Stimulated activated CD4-positive, alpha-beta T cell treated with anti-CD3 and anti-CD28 coated beads, Interleukin-15, amount 100 ng/mL, for 1 hour (primary cell): ENCODE data around the gene ANKRD55.
"Not testable (repeated sequence)": the region's sequence is repeated elsewhere in the genome, so short reads cannot be mapped to it uniquely, and the experiment has no call there.

Experiments
- DNase-seq, 2 donors: peaks; one replicate each; pipeline ENCODE4 v3.0.0-alpha.2; 2020; ENCODE audit warnings: low read depth in 1 of 2, low spot score in 1 of 2

The ANKRD55 gene

DNA sequence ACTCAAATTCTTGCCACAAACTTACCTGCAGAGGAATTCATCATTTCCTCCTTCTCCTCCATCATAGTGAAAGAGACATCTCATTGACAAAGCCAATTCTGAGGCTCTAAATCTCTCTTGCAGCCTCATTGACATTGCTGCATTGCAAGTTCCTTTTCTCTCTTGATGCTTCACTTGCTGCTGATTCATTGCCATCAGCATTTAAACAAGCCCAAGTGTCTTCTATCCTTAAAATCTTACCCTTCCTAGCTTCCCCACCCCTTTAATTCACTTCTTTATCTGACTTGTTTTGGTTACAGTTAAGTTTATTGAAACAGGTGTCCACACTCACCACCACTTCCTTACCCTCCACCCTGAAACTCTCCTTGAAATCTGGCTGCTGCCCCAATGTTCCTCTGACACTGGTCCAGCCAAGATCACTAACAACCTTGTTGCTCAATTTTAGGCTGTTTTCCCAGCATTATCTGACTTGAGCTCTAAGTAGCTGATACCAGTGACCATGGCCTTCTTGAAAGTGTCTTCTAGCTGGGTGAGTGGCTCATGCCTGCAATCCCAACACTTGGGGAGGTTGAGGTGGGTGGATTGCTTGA, 152.0 kb downstream of the ANKRD55 start:
- DNase-seq, result not testable (repeated sequence)

DNA sequence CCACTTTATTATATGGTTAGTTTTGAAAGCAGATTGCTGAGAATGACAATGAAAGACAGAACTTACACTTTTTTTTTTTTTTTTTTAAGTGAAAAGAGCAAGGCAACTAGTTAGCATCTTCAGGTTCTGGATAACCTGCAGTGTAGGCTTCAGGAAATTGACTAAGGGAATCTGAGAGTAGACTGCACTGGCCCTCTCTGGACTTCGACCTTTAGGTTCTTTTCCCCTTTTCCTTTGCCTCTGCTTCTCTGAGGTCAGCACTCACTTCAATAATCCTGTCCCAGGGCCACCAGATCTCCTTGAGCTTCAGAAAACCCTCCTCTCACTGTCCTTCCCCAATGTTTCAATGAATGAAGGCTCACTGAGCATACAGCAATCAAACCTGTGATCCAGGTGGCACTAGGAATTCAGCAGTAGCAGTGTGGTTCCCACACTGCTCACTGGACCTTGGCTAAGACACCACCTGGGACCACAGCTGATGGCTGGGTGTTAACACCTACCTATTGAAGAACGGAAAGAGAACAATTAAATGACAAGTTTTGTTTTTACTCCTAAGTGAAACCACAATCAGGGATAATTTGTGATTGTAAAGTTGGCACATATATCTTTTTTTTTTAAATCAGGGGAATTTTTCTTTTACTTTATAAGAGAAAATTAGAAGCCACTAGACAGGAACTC, 152.6 kb downstream of the ANKRD55 start:
- DNase-seq, result no peak

DNA sequence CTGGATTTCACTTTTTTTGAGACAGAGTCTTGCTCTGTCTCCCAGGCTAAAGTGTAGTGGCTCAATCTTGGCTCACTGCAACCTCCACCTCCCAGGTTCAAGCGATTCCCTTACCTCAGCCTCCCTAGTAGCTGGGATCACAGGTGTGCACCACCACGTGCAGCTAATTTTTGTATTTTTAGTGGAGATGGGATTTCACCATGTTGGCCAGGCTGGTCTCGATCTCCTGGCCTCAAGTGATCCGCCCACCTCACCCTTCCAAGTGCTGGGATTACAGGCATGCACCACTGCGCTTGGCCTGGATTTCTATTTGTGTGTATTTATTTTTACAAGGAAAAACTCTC, 154.0 kb downstream of the ANKRD55 start:
- not testable (repeated sequence) for DNase-seq

DNA sequence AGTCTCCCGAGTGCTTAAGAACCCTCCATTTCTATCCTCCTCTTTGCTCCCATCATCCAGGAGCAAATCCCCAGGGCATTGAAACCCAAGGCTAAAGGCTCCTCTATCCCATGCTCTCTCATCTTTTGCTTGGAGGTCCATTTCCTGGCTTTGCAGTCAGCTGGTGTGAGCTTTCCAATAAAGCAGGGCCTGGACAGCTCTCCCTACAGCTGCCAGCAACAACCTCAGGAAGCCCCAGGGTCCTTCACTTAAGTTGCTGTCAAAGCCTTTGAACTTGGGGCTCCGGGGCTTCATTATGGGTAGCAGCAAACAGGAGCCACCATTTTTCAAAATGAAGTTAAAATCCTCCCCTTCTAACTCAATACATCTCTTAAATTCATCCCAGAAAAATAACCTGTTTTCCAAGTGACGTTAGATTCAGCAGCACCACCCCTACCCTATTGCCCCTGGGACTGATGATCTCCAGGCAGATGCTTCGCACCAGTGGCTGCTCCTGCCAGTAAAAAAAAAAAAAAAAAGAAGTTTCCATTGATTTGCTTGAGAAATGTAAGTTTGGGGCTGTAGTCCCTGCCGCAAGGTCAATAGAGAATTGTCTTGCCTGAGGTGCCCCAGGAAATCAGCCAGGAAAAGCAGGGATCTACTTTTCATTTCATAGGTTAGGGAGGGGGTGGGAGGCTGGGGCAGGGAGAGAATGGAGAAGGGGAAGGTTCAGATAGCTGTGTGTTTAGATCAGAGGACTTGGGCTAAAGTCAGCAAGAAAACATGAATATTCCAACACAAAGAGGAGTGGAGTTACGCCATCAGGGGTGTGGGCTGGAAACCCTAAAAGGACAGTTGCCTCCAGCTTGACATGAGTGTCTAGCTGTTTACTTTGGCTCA, 154.6 kb downstream of the ANKRD55 start:
- no peak for DNase-seq

DNA sequence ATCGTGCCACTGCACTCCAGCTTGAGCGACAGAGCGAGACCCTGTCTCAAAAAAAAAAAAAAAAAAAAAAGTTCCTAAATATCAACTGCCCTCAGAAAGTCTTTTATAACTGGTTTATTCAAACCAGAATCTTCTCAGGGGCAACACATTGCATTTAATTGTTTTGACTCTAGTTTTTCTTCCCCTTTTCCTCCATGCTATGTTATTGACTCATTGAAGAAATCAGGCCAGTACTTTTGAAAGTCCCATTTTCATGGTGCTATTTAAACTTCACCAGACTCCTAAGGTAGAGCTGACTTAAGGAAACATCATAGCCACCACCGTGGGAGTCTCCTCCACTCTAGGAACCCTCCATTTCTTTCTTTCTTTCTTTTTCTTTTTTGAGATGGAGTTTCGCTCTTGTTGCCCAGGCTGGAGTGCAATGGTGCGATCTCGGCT, 155.3 kb downstream of the ANKRD55 start:
- no peak for DNase-seq

DNA sequence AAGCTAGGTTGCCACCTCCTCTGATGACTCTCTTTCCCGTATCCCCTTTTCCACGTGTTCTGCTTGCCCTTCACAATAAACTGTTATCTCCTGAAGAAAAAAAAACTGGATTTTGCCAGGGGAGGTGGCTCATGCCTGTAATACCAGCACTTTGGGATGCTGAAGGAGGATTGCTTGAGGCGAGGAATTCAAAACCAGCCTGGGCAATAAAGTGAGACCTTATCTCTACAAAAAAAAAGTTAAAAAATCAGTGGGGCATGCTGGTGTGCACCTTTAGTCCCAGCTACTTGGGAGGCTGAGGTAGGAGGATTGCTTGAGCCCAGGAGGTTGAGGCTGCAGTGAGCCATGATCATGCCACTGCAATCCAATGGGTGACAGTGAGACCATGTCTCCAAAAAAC, 156.6 kb downstream of the ANKRD55 start:
- no peak for DNase-seq

DNA sequence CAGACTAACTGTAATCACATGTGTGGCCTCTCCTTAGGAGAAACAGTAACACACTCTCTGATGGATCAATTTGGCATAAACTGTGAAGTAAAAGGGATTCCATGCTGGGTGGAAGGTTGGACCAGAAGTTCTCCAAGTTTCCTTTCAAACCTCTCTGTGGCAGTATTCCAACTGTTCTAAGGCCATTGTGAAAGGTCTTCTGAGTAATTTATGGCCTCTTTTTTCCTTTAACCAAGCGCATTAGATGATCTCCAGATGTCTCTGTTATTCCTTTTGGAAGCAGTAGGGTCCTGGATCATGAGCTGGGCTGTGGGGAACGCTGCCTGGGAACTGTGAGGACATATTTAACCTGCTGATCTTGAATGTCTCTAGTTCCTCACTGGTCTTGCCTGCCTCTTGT, 157.8 kb downstream of the ANKRD55 start:
- DNase-seq, result no peak

DNA sequence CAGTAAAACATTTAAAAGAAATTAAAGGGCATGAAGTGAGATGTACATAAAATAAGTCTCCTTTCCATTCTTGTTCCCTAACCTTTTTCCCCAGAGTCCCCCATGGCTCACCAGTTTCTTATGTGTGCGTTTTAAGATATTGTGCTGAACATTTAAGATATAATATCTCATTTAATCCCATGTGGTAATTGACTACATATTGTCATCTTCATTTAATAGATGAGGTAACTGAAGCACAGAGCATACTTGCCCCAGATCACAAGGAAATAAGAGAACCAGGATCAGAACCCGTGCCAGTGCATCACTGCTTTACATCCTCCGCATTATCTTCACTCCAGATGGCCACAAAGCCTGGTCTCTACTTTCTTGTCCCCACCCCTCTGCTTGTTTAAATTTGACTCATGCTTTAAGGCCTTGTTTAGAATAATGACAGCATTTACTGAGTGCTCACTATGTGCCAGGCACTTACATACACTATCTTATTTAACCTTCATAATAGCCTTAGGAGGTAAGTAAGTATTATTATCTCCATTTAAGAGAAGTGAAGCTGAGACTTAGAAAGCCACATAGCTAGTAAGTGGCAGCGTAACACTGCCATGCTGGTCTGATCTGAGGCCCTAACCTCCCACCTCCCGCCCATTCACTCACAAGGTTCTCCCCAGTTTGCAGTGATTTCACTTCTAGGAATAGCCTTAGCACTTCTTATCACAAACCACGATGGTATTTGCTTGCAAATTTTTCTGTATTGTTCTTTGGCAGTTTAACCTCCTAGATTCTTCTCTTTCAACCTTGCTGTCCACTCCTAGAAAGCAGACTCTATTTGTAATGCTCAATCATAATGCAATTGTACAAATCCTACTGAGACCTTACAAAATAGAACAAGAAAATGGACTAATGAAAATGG, 160.0 kb downstream of the ANKRD55 start:
- no peak for DNase-seq

DNA sequence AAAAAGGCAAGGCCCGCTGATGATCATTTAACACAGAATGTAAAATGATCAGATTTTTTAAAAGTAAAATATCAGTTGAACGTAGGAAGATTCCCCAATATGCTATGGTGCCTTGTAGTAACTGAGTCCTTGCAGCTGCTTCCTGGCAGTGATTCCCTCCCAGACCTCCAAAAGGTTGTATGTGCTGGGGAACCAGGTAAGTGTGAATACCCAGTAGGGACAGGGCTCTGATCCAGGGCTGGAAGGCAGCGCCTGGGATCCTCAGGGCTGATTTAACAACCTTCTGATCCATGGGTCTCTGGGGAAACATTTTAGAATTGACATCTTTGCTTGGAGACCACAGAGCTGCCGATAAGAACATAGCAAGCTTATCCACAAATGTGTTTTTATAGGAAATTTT, 161.7 kb downstream of the ANKRD55 start:
- no peak for DNase-seq

DNA sequence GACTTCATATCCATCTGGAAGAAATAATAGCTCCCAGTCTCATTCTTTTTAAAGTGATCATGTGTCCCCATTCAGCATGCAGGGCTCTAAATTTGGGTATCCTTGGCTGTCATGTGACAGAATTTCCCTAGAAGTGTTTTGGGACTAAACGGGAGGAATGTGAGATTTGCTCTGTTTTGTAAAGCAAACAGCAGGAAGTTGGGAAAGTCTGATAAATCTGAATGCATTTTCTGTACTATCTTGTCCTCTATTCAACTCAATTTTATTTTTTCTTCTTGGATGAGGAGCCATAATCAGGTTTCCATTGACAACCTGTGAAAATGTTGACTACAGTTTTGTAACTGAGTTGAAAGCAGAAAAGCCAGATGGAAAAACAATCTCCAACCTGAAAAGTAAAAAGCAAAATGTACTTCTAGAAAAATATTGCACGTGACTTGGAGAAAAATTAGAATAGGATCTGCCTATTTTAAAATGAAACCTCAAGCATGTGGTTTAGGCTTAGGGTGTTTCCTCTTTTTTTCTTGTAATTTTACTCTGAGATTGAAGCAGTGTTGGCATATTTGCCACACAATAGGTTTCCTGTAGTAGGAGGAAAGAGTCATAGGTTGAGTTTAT, 162.2 kb downstream of the ANKRD55 start:
- no peak for DNase-seq

DNA sequence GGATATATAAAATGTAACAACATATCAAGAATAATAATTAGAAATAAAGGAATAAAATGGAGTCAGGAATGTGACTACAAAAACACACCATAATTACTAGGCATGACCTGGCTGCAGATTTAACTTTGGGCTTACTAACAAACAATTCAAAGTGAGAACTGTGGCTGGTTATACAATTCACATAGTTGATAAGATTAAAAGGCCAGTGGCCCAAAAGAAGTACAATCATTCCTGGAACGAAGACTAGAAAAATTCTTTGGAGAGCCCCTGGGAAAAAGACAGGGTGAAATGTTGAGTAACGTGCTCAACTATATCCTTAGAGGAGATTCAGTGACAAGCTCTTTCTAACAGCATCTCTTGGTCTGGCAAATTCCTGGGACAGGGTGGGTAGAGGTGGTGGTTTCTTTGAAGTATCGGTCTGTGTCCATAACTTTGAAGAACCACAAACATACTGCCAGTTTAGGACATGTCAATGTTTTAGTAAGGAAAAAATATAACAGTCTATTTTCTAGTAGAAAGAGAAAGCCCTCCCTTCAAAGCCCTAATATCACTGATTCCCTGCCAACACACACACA, 163.4 kb downstream of the ANKRD55 start:
- DNase-seq, result no peak

DNA sequence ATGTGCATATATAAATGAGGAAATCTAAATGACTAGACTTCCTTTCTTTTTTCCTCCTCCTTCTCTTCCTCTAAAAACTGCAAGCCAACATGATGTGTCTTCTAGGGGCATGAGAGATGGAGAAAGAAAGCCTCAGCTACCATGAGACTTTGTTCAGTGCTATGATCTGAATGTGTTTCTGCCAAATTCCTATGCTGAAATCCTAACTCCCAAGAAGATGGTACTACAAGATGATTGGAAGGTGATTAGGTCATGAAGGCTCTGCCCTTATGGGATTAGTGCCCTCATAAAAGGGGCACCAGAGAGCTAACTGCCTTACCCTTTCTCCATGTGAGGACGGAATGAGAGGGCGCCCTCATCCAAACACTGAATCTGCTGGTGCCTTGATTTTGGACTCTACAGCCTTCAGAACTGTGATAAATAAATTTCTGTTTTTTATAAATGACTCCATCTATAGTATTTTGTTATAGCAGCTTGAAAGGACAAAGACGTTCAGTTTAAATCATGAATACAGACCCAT, 166.1 kb downstream of the ANKRD55 start:
- DNase-seq, result no peak

DNA sequence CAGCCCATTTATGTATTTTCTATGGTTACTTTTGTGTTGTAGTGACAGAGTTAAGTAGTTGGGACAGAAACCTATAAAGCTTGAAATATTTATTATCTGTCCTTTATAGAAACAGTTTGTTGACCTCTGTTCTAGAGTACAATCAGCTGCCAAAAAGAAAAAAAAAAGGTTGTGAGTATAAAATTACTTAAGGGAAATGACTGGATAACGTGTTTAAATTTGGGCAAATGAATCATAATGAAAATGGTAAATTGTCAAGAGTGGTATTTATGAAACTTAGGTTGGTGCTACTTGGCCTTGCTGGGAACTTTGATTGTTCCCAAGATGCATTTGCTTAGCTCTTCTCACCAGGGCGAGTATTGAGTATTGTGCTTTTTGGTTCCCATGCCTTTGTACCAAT, 168.1 kb downstream of the ANKRD55 start:
- DNase-seq, result no peak

DNA sequence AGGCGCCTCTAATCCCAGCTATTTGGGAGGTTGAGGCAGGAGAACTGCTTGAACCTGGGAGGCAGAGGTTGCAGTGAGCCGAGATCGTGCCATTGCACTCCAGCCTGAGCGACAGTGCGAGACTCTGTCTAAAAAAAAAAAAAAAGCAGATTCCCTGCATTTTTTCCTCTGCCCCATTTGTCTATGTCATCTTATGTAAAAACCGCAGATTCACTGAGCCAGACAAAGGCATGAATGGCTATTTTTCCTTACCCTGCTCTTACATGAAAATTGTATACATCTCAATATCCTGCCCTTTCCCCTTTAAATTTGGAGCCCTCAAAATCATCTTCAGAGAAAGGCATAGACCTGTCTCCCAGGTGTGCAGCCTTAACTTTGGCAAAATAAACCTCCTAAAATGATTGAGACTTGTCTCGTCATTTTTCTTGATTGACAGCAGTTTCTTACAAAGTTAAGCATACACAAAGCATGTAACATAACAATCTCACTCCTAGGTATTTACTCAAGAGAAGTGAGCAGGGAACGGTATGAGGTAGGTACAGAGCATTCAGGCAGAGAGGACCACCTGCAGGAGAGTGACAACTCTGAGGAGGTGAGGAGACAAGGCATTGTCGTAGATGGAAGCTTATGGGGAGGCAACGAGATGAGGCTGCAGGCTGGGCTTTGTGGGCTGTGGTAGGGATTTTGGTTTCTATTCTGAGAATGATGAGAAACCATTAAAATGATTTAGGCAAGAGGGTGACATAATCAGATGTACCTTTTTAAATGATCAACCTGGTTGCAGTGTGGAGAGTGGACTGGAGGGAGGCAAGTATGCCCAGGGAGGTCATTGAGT, 172.6 kb downstream of the ANKRD55 start:
- no peak for DNase-seq

DNA sequence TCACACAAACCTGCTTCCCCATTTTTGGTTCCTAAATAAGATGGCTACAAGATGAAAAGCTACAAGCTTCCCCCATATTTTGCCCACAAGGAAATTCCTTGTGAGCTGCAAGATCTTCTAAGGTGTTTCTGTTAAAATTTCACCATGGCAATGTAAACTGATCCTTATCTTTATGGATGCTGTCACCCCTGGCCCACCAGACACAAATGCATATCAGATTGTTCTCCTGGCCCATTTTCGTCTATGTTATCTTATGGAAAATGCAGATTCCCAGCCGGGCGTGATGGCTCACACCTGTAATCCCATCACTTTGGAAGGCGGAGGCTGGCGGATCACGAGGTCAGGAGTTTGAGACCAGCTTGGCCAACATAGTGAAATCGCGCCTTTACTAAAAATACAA, 173.3 kb downstream of the ANKRD55 start:
- DNase-seq, result no peak

DNA sequence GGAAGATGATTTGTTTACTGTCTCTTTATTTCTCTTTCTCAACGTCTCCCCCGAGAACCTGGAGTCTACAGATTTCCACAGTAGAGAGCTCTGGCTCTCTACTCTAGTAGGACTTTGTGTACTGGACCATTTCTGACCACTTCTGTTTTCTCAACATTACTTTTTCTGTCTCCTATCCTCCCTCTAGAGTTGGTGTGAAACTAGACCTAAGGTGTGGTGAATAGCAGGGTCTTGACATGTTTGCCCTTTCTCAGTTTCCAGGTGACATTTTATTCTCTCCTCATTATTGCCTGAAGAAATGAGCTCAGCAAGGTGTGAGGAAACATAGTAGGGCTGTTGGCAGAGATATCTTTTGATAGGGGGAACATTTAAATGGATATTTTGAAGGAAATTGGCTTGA, 176.3 kb downstream of the ANKRD55 start:
- DNase-seq, result no peak

DNA sequence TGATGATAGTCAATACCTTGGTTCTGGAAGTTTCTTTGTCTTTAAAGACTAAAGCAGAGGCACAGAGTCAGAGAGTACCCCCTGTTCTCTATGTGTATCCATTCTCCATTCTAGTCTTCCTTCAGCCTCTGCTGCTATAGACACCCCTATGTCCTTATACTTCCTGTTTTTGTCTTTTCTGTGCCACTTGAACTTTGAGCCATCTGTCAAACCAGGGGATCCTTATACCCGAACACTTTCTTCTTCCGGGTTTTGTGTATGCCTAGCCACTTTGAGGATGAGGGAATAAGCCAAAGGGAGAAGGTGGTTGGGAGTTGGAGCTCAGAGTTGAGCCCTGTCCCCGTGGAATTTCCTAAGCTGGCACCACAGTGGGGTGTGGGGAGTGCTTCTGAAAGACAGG, 177.3 kb downstream of the ANKRD55 start:
- no peak for DNase-seq

DNA sequence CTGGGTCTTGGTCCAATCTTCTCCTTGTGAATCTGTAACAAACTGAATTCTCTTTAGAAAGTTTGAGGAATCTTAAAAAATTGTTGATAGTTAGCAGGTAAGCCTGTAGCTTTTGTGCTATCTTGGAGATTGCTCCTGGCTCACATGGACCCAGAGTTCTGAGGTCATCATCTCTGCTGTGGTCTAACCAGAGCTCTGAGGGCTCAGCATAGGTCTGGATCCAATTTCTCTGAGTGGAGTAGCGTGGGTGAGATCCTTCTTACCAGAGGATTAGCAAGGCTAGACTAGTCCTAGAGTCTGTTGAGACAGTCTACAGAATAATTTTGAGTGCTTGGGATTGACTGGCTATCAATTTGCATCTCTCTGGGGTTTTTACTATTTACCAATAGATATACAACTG, 177.8 kb downstream of the ANKRD55 start:
- no peak for DNase-seq

DNA sequence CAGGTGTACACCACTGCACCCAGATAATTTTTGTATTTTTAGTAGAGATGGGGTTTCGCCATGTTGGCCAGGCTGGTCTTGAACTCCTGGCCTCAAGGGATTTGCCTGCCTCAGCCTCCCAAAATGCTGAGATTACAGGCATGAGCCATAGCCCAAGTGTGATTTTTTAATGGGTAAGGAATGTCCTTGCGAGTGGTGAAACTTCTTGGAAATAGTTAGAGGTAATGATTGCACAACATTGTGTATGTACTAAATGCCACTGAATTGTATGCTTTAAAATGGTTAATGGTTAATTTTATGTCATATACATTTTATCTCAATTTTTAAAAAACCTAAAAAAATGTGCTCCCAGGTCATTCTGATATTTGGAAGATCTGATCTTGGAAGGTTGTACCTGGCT, 178.5 kb downstream of the ANKRD55 start:
- DNase-seq, result no peak
